ENCODE measurements around the gene EFCAB6.

GRCh38 chr22:43726964-43727543, 85.1 kb downstream of the EFCAB6 start:
- TF ChIP-seq CTCF (IDR thresholded peaks at IDR 0.05) (no peak), POLR2A (IDR thresholded peaks at IDR 0.05) (no peak), POLR2AphosphoS5 (IDR thresholded peaks at IDR 0.05) (no peak)
